IMR-90 (cell line): ENCODE results near the gene TGFA. TPM values are rescaled to one million over a fixed set of nuclear protein-coding genes. Genes with fewer than 3 reads are reported as not detected.

Source experiments
- ATAC-seq: fragments of 200-7000 bp; cut with Tn5 transposase; 2 replicates; pipeline ENCODE4 v1.9.1; 2020; ENCODE audit warnings: low read depth, mild to moderate bottlenecking, moderate library complexity
- BruUV-seq: library from RNA; stranded (reverse); fragments of 400-500 nt; replicated peaks from 2 replicates; lab custom pipeline; 2021; lab: Mats Ljungman, UMichigan
- CTCF ChIA-PET: fragments of 300-600 bp; formaldehyde crosslinking; extraction: SDS; loops from one replicate; lab custom pipeline; 2021; ENCODE audit warnings: antibody characterized with exemption; lab: Yijun Ruan, JAX
- POLR2A ChIA-PET: fragments of 300-600 bp; sonication (Branson Sonifier 250); formaldehyde crosslinking; loops from one replicate; lab custom pipeline; 2022; ENCODE audit warnings: antibody characterized with exemption; ENCODE audit not compliant: unreplicated experiment; lab: Charles Lee
- DNase-seq: peaks from one replicate; pipeline ENCODE4 v3.0.0; 2013
- H2AFZ ChIP-seq: replicated peaks from 2 replicates; pipeline ENCODE3; 2013; ENCODE audit warnings: low read length, mild to moderate bottlenecking; ENCODE audit not compliant: poor library complexity
- H2AK5ac ChIP-seq: 2 replicates; pipeline ENCODE4 v1.6.1; 2013; ENCODE audit warnings: low read depth, low read length, inconsistent platforms
- H2AK9ac ChIP-seq: replicated peaks from 2 replicates; pipeline ENCODE3; 2013; ENCODE audit warnings: mild to moderate bottlenecking, low read depth, low read length, moderate library complexity; ENCODE audit not compliant: poor library complexity
- H2BK120ac ChIP-seq: 2 replicates; pipeline ENCODE4 v1.6.1; 2013; ENCODE audit warnings: low read depth, low read length, inconsistent platforms
- H2BK15ac ChIP-seq: 3 replicates; pipeline ENCODE4 v1.6.1; 2013; ENCODE audit warnings: low read depth, low read length, inconsistent platforms
- H2BK20ac ChIP-seq: 2 replicates; pipeline ENCODE4 v1.6.1; 2013; ENCODE audit warnings: low read depth, mild to moderate bottlenecking, inconsistent platforms, low read length, moderate library complexity
- H2BK5ac ChIP-seq: 2 replicates; pipeline ENCODE4 v1.6.1; 2013; ENCODE audit warnings: mild to moderate bottlenecking, low read depth, low read length, inconsistent platforms; ENCODE audit not compliant: poor library complexity, severe bottlenecking
- H3K14ac ChIP-seq: replicated peaks from 2 replicates; pipeline ENCODE4 v1.6.1; 2013; ENCODE audit warnings: low read depth, low read length, inconsistent platforms
- H3K18ac ChIP-seq: 2 replicates; pipeline ENCODE4 v1.6.1; 2013; ENCODE audit warnings: low read depth, low read length, control low read depth
- H3K23ac ChIP-seq: 2 replicates; pipeline ENCODE4 v1.6.1; 2013; ENCODE audit warnings: low read depth, low read length, inconsistent platforms
- H3K27ac ChIP-seq: 2 replicates; pipeline ENCODE4 v1.5.1; 2013; ENCODE audit warnings: mild to moderate bottlenecking, control low read depth, low read length; ENCODE audit not compliant: insufficient read depth
- H3K27me3 ChIP-seq: 2 replicates; pipeline ENCODE4 v1.6.1; 2013; ENCODE audit warnings: low read length; ENCODE audit not compliant: control insufficient read depth, insufficient read depth
- H3K36me3 ChIP-seq: 2 replicates; pipeline ENCODE4 v1.6.1; 2013; ENCODE audit warnings: low read length, mixed read lengths; ENCODE audit not compliant: control insufficient read depth, insufficient read depth
- H3K4ac ChIP-seq: 2 replicates; pipeline ENCODE4 v1.6.1; 2013; ENCODE audit warnings: low read depth, low read length, inconsistent platforms
- H3K4me1 ChIP-seq: 2 replicates; pipeline ENCODE4 v1.6.1; 2013; ENCODE audit warnings: low read length, mixed read lengths; ENCODE audit not compliant: control insufficient read depth, insufficient read depth
- H3K4me2 ChIP-seq: 2 replicates; pipeline ENCODE4 v1.6.1; 2013; ENCODE audit warnings: low read depth, mild to moderate bottlenecking, control low read depth, low read length, moderate library complexity
- H3K4me3 ChIP-seq: 2 replicates; pipeline ENCODE4 v1.5.1; 2013; ENCODE audit warnings: low read depth, mild to moderate bottlenecking, control low read depth, low read length, moderate library complexity; ENCODE audit not compliant: insufficient read depth
- H3K56ac ChIP-seq: 2 replicates; pipeline ENCODE4 v1.6.1; 2013; ENCODE audit warnings: low read length, inconsistent platforms; ENCODE audit not compliant: insufficient read depth; ENCODE audit errors: extremely low read depth
- H3K79me1 ChIP-seq, 2 experiments: 2 replicates each; pipeline ENCODE4 v1.6.1; 2013; ENCODE audit warnings: low read length in 2 of 2, inconsistent platforms in 1 of 2, low read depth in 1 of 2
- H3K9ac ChIP-seq: 2 replicates; pipeline ENCODE4 v1.6.1; 2013; ENCODE audit warnings: low read depth, low read length, control low read depth
- H3K9me1 ChIP-seq: 2 replicates; pipeline ENCODE4 v1.6.1; 2013; ENCODE audit warnings: low read length, inconsistent platforms; ENCODE audit not compliant: insufficient read depth
- H3K9me3 ChIP-seq: 2 replicates; pipeline ENCODE4 v1.6.1; 2013; ENCODE audit warnings: low read length; ENCODE audit not compliant: control insufficient read depth, insufficient read depth
- H4K20me1 ChIP-seq: 2 replicates; pipeline ENCODE4 v1.6.1; 2013; ENCODE audit warnings: low read length, inconsistent platforms; ENCODE audit not compliant: insufficient read depth
- H4K5ac ChIP-seq: 2 replicates; pipeline ENCODE4 v1.6.1; 2013; ENCODE audit warnings: mild to moderate bottlenecking, low read depth, low read length, control low read depth
- H4K8ac ChIP-seq, 2 experiments: 2 replicates each; pipeline ENCODE4 v1.6.1; 2013; ENCODE audit warnings: low read depth in 2 of 2, low read length in 2 of 2, control low read depth in 1 of 2, inconsistent platforms in 1 of 2
- H4K91ac ChIP-seq: 2 replicates; pipeline ENCODE4 v1.6.1; 2013; ENCODE audit warnings: low read depth, low read length, inconsistent platforms; ENCODE audit not compliant: insufficient read depth
- CEBPB ChIP-seq: IDR thresholded peaks from 2 replicates; pipeline ENCODE4 v1.6.1; 2012; ENCODE audit warnings: low read depth, low read length, improper control_type of control experiment
- CHD1 ChIP-seq: IDR thresholded peaks from 2 replicates; pipeline ENCODE4 v1.6.1; 2012; ENCODE audit warnings: low read depth, low read length, improper control_type of control experiment
- MAZ ChIP-seq: IDR thresholded peaks from 2 replicates; pipeline ENCODE4 v1.6.1; 2012; ENCODE audit warnings: low read depth, mild to moderate bottlenecking, low read length, improper control_type of control experiment, moderate library complexity, borderline replicate concordance
- MXI1 ChIP-seq: IDR thresholded peaks from 2 replicates; pipeline ENCODE4 v1.6.1; 2012; ENCODE audit warnings: low read depth, mild to moderate bottlenecking, low read length, moderate library complexity, borderline replicate concordance
- RFX5 ChIP-seq: IDR thresholded peaks from 2 replicates; pipeline ENCODE4 v1.8.0; 2012; ENCODE audit warnings: low read depth, mild to moderate bottlenecking, low read length, moderate library complexity
- WGBS, 2 experiments: methylation state at CpG; one replicate each; pipeline versions ENCODE4 v1.1.5 to v1.1.7; 2013; ENCODE audit warnings: missing lambda C conversion rate in 2 of 2; ENCODE audit not compliant: insufficient read length in 1 of 2; ENCODE audit errors: extremely low coverage in 2 of 2; 5-methylcytosine and 5-hydroxymethylcytosine counted together
- dilution Hi-C: fragments of 300-500 bp; cut with HindIII; formaldehyde crosslinking; loops from one replicate; pipeline ENCODE4 v1.14.3; 2018; ENCODE audit warnings: low sequenced_read_pairs; ENCODE audit not compliant: unreplicated experiment
- in situ Hi-C: fragments of 300-500 bp; cut with MboI; formaldehyde crosslinking; loops from 3 replicates; pipeline ENCODE4 v1.14.3; 2019; ENCODE audit warnings: low sequenced_read_pairs, inconsistent platforms, mixed read lengths
- intact Hi-C: fragments of 100-400 bp; cut with micrococcal nuclease; formaldehyde crosslinking; loops from 2 replicates; pipeline ENCODE4 v1.10.0; 2022
- polyA plus RNA-seq, 3 experiments: library from polyadenylated mRNA; depleted of rRNA; stranded (reverse); fragments of >200 nt; gene quantifications; 2 replicates each; pipeline ENCODE4 v1.2.3, GENCODE V29; 2012; ENCODE audit warnings: low replicate concordance in 1 of 3
- total RNA-seq: library from RNA; depleted of rRNA; stranded (reverse); fragments of >200 nt; gene quantifications from 2 replicates; pipeline ENCODE4 v1.2.3, GENCODE V29; 2012
- TF ChIP-seq, protein P1 (sequence below): fragments of 150-350 bp; IDR thresholded peaks from 2 replicates; pipeline ENCODE4 v1.6.1; 2016; ENCODE audit warnings: low read depth, mild to moderate bottlenecking, low read length, moderate library complexity, borderline replicate concordance

The TGFA gene
- total and polyA plus RNA-seq, 2 of the 4 experiments (the other 2 are of a cell fraction) = not detected

DNA sequence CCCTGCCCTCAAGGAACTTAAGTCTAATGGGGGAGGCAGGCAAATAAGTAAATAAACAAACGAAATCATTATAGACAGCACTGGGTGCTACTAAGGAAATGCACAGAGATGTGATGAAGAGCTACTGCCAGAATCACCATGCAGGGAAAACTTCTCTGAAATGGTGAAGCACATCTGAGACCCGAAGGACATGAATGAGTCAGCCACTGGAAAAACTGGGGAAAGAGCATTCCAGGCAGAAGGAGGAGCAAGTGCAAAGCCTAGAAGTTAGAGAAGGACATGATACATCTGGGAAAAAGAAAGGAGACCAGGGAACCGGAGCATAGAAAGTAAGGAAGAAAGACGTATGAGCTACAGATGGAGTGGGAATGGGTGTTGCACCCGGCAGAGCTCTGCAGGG is 56.8 kb downstream of the TGFA start:
- H2BK20ac ChIP-seq = no peak overlapping the region
- H3K23ac ChIP-seq = no peak overlapping the region
- H2BK5ac ChIP-seq = no peak overlapping the region
- DNase-seq (no peak), ATAC-seq (no peak)
- TF ChIP-seq, protein P1, sequence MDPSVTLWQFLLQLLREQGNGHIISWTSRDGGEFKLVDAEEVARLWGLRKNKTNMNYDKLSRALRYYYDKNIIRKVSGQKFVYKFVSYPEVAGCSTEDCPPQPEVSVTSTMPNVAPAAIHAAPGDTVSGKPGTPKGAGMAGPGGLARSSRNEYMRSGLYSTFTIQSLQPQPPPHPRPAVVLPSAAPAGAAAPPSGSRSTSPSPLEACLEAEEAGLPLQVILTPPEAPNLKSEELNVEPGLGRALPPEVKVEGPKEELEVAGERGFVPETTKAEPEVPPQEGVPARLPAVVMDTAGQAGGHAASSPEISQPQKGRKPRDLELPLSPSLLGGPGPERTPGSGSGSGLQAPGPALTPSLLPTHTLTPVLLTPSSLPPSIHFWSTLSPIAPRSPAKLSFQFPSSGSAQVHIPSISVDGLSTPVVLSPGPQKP = no peak
- no peak for TF ChIP-seq MAZ
- no peak for TF ChIP-seq RFX5
- no peak for TF ChIP-seq CEBPB
- TF ChIP-seq MXI1 = no peak
- TF ChIP-seq CHD1 = no peak
- H3K4me3 ChIP-seq = no peak overlapping the region
- no peaks in the 10 kb centered on the region for H3K36me3 ChIP-seq
- no peak overlapping the region for H2BK15ac ChIP-seq
- H3K4me1 ChIP-seq = no peaks in the 10 kb centered on the region
- no peaks in the 10 kb centered on the region for H3K79me1 ChIP-seq
- no peak overlapping the region for H2AK5ac ChIP-seq
- no peak overlapping the region for H3K4me2 ChIP-seq
- intact Hi-C loops (no loop called here), dilution Hi-C loops (no loop called here), in situ Hi-C loops (no loop called here)
- CTCF ChIA-PET = no interaction called here
- H3K9ac ChIP-seq = no peak overlapping the region
- H3K18ac ChIP-seq = no peak overlapping the region
- WGBS, 2 experiments = 40% methylated on average over 1 of the region's 5 CpGs; no CpG with 5 or more reads in 1 of the 2 experiments
- peaks cover 3% of the 10 kb centered on the region for H3K27me3 ChIP-seq
- H2BK120ac ChIP-seq = no peak overlapping the region
- no peak overlapping the region for H2AK9ac ChIP-seq
- H4K5ac ChIP-seq = no peak overlapping the region
- H4K20me1 ChIP-seq = no peaks in the 10 kb centered on the region
- H3K14ac ChIP-seq = no peak overlapping the region
- H3K4ac ChIP-seq = no peak overlapping the region
- no peak overlapping the region for H4K91ac ChIP-seq
- no peak overlapping the region for H4K8ac ChIP-seq
- H3K9me1 ChIP-seq = no peaks in the 10 kb centered on the region
- H2AFZ ChIP-seq = no peak overlapping the region
- H3K9me3 ChIP-seq = no peaks in the 10 kb centered on the region
- no TSS peak for BruUV-seq
- H3K27ac ChIP-seq = no peak overlapping the region
- no peak overlapping the region for H3K56ac ChIP-seq
- POLR2A ChIA-PET = no interaction called here
